ENCODE data around the gene MTMR6.

- TF ChIP-seq CTCF (conservative IDR thresholded peaks at IDR 0.05) (no peak), ZFX (IDR thresholded peaks at IDR 0.05) (no peak)
Measured at GRCh38 chr13:25203127-25203740, 84.1 kb downstream of the MTMR6 start.

All from C4-2B (cell line).